IMR-90 (cell line): ENCODE measurements around the gene CASP8. TPM values are rescaled to one million over a fixed set of nuclear protein-coding genes. Genes with fewer than 3 reads are reported as not detected.

ENCODE experiments used
- ATAC-seq: fragments of 200-7000 bp; cut with Tn5 transposase; 2 replicates; pipeline ENCODE4 v1.9.1; 2020; ENCODE audit warnings: low read depth, mild to moderate bottlenecking, moderate library complexity
- BruUV-seq: library from RNA; stranded (reverse); fragments of 400-500 nt; replicated peaks from 2 replicates; lab custom pipeline; 2021; lab: Mats Ljungman, UMichigan
- CTCF ChIA-PET: fragments of 300-600 bp; formaldehyde crosslinking; extraction: SDS; loops from one replicate; lab custom pipeline; 2021; ENCODE audit warnings: antibody characterized with exemption; lab: Yijun Ruan, JAX
- POLR2A ChIA-PET: fragments of 300-600 bp; sonication (Branson Sonifier 250); formaldehyde crosslinking; loops from one replicate; lab custom pipeline; 2022; ENCODE audit warnings: antibody characterized with exemption; ENCODE audit not compliant: unreplicated experiment; lab: Charles Lee
- DNase-seq: peaks from one replicate; pipeline ENCODE4 v3.0.0; 2013
- H2AFZ ChIP-seq: replicated peaks from 2 replicates; pipeline ENCODE3; 2013; ENCODE audit warnings: low read length, mild to moderate bottlenecking; ENCODE audit not compliant: poor library complexity
- H2AK5ac ChIP-seq: 2 replicates; pipeline ENCODE4 v1.6.1; 2013; ENCODE audit warnings: low read depth, low read length, inconsistent platforms
- H2AK9ac ChIP-seq: replicated peaks from 2 replicates; pipeline ENCODE3; 2013; ENCODE audit warnings: mild to moderate bottlenecking, low read depth, low read length, moderate library complexity; ENCODE audit not compliant: poor library complexity
- H2BK120ac ChIP-seq: 2 replicates; pipeline ENCODE4 v1.6.1; 2013; ENCODE audit warnings: low read depth, low read length, inconsistent platforms
- H2BK15ac ChIP-seq: 3 replicates; pipeline ENCODE4 v1.6.1; 2013; ENCODE audit warnings: low read depth, low read length, inconsistent platforms
- H2BK20ac ChIP-seq: 2 replicates; pipeline ENCODE4 v1.6.1; 2013; ENCODE audit warnings: low read depth, mild to moderate bottlenecking, inconsistent platforms, low read length, moderate library complexity
- H2BK5ac ChIP-seq: 2 replicates; pipeline ENCODE4 v1.6.1; 2013; ENCODE audit warnings: mild to moderate bottlenecking, low read depth, low read length, inconsistent platforms; ENCODE audit not compliant: poor library complexity, severe bottlenecking
- H3K14ac ChIP-seq: replicated peaks from 2 replicates; pipeline ENCODE4 v1.6.1; 2013; ENCODE audit warnings: low read depth, low read length, inconsistent platforms
- H3K18ac ChIP-seq: 2 replicates; pipeline ENCODE4 v1.6.1; 2013; ENCODE audit warnings: low read depth, low read length, control low read depth
- H3K23ac ChIP-seq: 2 replicates; pipeline ENCODE4 v1.6.1; 2013; ENCODE audit warnings: low read depth, low read length, inconsistent platforms
- H3K27ac ChIP-seq: 2 replicates; pipeline ENCODE4 v1.5.1; 2013; ENCODE audit warnings: mild to moderate bottlenecking, control low read depth, low read length; ENCODE audit not compliant: insufficient read depth
- H3K27me3 ChIP-seq: 2 replicates; pipeline ENCODE4 v1.6.1; 2013; ENCODE audit warnings: low read length; ENCODE audit not compliant: control insufficient read depth, insufficient read depth
- H3K36me3 ChIP-seq: 2 replicates; pipeline ENCODE4 v1.6.1; 2013; ENCODE audit warnings: low read length, mixed read lengths; ENCODE audit not compliant: control insufficient read depth, insufficient read depth
- H3K4ac ChIP-seq: 2 replicates; pipeline ENCODE4 v1.6.1; 2013; ENCODE audit warnings: low read depth, low read length, inconsistent platforms
- H3K4me1 ChIP-seq: 2 replicates; pipeline ENCODE4 v1.6.1; 2013; ENCODE audit warnings: low read length, mixed read lengths; ENCODE audit not compliant: control insufficient read depth, insufficient read depth
- H3K4me2 ChIP-seq: 2 replicates; pipeline ENCODE4 v1.6.1; 2013; ENCODE audit warnings: low read depth, mild to moderate bottlenecking, control low read depth, low read length, moderate library complexity
- H3K4me3 ChIP-seq: 2 replicates; pipeline ENCODE4 v1.5.1; 2013; ENCODE audit warnings: low read depth, mild to moderate bottlenecking, control low read depth, low read length, moderate library complexity; ENCODE audit not compliant: insufficient read depth
- H3K56ac ChIP-seq: 2 replicates; pipeline ENCODE4 v1.6.1; 2013; ENCODE audit warnings: low read length, inconsistent platforms; ENCODE audit not compliant: insufficient read depth; ENCODE audit errors: extremely low read depth
- H3K79me1 ChIP-seq, 2 experiments: 2 replicates each; pipeline ENCODE4 v1.6.1; 2013; ENCODE audit warnings: low read length in 2 of 2, inconsistent platforms in 1 of 2, low read depth in 1 of 2
- H3K9ac ChIP-seq: 2 replicates; pipeline ENCODE4 v1.6.1; 2013; ENCODE audit warnings: low read depth, low read length, control low read depth
- H3K9me1 ChIP-seq: 2 replicates; pipeline ENCODE4 v1.6.1; 2013; ENCODE audit warnings: low read length, inconsistent platforms; ENCODE audit not compliant: insufficient read depth
- H3K9me3 ChIP-seq: 2 replicates; pipeline ENCODE4 v1.6.1; 2013; ENCODE audit warnings: low read length; ENCODE audit not compliant: control insufficient read depth, insufficient read depth
- H4K20me1 ChIP-seq: 2 replicates; pipeline ENCODE4 v1.6.1; 2013; ENCODE audit warnings: low read length, inconsistent platforms; ENCODE audit not compliant: insufficient read depth
- H4K5ac ChIP-seq: 2 replicates; pipeline ENCODE4 v1.6.1; 2013; ENCODE audit warnings: mild to moderate bottlenecking, low read depth, low read length, control low read depth
- H4K8ac ChIP-seq, 2 experiments: 2 replicates each; pipeline ENCODE4 v1.6.1; 2013; ENCODE audit warnings: low read depth in 2 of 2, low read length in 2 of 2, control low read depth in 1 of 2, inconsistent platforms in 1 of 2
- H4K91ac ChIP-seq: 2 replicates; pipeline ENCODE4 v1.6.1; 2013; ENCODE audit warnings: low read depth, low read length, inconsistent platforms; ENCODE audit not compliant: insufficient read depth
- MAFK ChIP-seq: IDR thresholded peaks from 2 replicates; pipeline ENCODE4 v1.6.1; 2012; ENCODE audit warnings: low read depth, low read length, improper control_type of control experiment
- MAZ ChIP-seq: IDR thresholded peaks from 2 replicates; pipeline ENCODE4 v1.6.1; 2012; ENCODE audit warnings: low read depth, mild to moderate bottlenecking, low read length, improper control_type of control experiment, moderate library complexity, borderline replicate concordance
- WGBS, 2 experiments: methylation state at CpG; one replicate each; pipeline versions ENCODE4 v1.1.5 to v1.1.7; 2013; ENCODE audit warnings: missing lambda C conversion rate in 2 of 2; ENCODE audit not compliant: insufficient read length in 1 of 2; ENCODE audit errors: extremely low coverage in 2 of 2; 5-methylcytosine and 5-hydroxymethylcytosine counted together
- dilution Hi-C: fragments of 300-500 bp; cut with HindIII; formaldehyde crosslinking; loops from one replicate; pipeline ENCODE4 v1.14.3; 2018; ENCODE audit warnings: low sequenced_read_pairs; ENCODE audit not compliant: unreplicated experiment
- in situ Hi-C: fragments of 300-500 bp; cut with MboI; formaldehyde crosslinking; loops from 3 replicates; pipeline ENCODE4 v1.14.3; 2019; ENCODE audit warnings: low sequenced_read_pairs, inconsistent platforms, mixed read lengths
- intact Hi-C: fragments of 100-400 bp; cut with micrococcal nuclease; formaldehyde crosslinking; loops from 2 replicates; pipeline ENCODE4 v1.10.0; 2022
- polyA plus RNA-seq, 3 experiments: library from polyadenylated mRNA; depleted of rRNA; stranded (reverse); fragments of >200 nt; gene quantifications; 2 replicates each; pipeline ENCODE4 v1.2.3, GENCODE V29; 2012; ENCODE audit warnings: low replicate concordance in 1 of 3
- total RNA-seq: library from RNA; depleted of rRNA; stranded (reverse); fragments of >200 nt; gene quantifications from 2 replicates; pipeline ENCODE4 v1.2.3, GENCODE V29; 2012

The CASP8 gene
- total and polyA plus RNA-seq, 2 of the 4 experiments (the other 2 are of a cell fraction), result 13.1 to 17.0 TPM

DNA sequence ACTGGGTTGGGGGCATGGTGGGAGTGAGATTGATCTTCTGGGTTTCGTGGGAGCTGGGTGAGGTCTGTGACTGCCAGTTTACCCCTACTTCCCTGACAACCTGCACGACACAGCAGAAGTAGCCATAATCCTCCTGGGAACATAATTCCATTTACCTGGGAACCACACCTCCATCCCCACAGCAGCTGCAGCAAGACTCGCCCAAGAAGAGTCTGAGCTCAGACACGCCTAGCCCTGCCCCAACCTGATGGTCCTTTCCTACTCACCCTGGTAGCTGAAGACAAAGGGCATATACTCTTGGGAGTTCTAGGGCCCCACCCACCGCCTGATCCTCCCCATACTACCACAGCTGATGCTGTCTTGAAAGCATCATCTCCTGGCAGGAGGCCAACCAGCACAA is 53.0 kb downstream of the CASP8 start:
- Histone ChIP-seq H4K20me1 (no peaks in the 10 kb centered on the region), H3K27me3 (no peaks in the 10 kb centered on the region), H3K9me3 (no peaks in the 10 kb centered on the region), H3K18ac (no peak overlapping the region), H3K9me1 (no peaks in the 10 kb centered on the region), H3K27ac (no peak overlapping the region), H3K23ac (no peak overlapping the region), H2BK5ac (no peak overlapping the region), H2BK20ac (no peak overlapping the region), H4K8ac (no peak overlapping the region), H3K36me3 (no peaks in the 10 kb centered on the region), H3K56ac (no peak overlapping the region), H3K79me1 (no peaks in the 10 kb centered on the region), H3K4me3 (no peak overlapping the region), H3K14ac (no peak overlapping the region), H3K4me2 (no peak overlapping the region), H4K91ac (no peak overlapping the region), H2AK5ac (no peak overlapping the region), H2AK9ac (no peak overlapping the region), H2BK120ac (no peak overlapping the region), H2AFZ (no peak overlapping the region), H4K5ac (no peak overlapping the region), H3K4ac (no peak overlapping the region), H3K9ac (no peak overlapping the region), H3K4me1 (no peaks in the 10 kb centered on the region), H2BK15ac (no peak overlapping the region)
- in situ Hi-C loops, result no loop called here
- CTCF ChIA-PET, result no interaction called here
- TF ChIP-seq MAFK (no peak), MAZ (no peak)
- no CpG with 5 or more reads among the region's 5 CpGs for WGBS, 2 experiments
- POLR2A ChIA-PET, result interaction anchor here (0.6 kb wide), 1 partner anchor 1175 kb away, joined by 3 read pairs; no protein-coding TSS in a partner anchor
- BruUV-seq, result no TSS peak
- no peak for ATAC-seq
- dilution Hi-C loops, result no loop called here
- intact Hi-C loops, result no loop called here
- no peak for DNase-seq
